HG03159 (cell line): ENCODE measurements around the gene IDNK.
"Not testable (repeated sequence)": the region's sequence is repeated elsewhere in the genome, so short reads cannot be mapped to it uniquely, and the experiment has no call there.

Experiments
- ATAC-seq: cut with Tn5 transposase; IDR thresholded peaks from one replicate; pipeline ENCODE4 v1.9.1; 2021; ENCODE audit warnings: mild to moderate bottlenecking, moderate library complexity; ENCODE audit not compliant: unreplicated experiment

IDNK gene

DNA sequence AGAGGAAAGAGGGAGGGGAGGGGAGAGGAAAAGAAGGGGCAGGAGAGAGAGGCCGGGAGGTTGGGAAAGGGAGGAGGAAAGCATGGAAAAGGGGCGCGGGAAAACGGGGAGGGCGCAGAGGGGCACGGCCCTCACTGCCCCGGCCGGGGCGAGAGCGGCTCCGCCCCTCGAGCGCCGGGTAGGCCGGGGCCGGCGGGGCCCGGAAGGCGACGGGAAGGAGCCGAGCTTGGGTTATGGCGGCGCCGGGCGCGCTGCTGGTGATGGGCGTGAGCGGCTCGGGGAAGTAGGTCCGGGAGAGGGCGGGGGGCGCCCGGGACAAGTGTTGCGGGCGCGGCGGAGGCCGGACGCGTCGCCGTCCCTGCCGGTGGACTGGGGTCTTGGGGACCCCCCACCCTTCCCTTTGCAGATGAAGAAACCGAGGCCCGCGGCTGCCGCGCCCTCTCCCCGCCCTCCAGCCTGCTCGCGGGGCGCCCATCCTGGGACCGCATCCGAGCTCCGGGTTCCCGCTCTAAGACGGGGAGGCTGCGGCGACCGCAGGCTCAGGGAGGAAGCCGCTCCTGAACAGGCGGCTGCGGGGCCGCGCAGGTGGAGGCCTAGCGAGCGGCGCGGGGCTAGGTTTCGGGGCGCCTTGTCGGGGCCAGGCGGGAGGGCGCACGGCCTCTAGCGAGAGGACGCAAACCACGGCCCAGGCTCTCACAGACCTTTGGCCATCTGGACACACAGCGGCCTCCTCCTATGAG, at the start of gene IDNK:
TSS of gene IDNK (plus strand) at position 205 of the 740 bp plus-strand sequence. CDS start at position 234, 29 bp downstream.
- ATAC-seq: peak; percentile 83

DNA sequence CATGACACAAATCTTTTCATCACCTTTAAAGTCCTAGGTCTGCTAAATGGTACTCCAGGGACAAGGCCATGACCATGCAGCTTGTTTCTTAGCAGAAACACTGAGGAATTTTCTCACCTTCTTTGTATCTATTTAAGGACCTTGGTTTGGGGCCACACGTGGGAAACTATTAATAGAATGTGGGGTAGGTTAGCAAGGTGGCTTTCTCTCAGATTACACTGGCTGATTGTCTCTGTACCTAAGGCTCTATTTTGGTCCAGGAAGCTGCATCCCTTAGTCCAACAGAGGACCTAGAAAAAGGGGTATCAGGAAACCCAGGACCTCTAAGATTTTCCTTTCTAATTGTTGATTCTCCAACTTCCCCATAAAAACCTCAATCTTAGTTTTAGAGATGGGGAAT, 48.5 kb upstream of the IDNK start:
- no peak for ATAC-seq

GRCh38 chr9:83582029-83582428, 40.9 kb upstream of the IDNK start:
- no peak for ATAC-seq

DNA sequence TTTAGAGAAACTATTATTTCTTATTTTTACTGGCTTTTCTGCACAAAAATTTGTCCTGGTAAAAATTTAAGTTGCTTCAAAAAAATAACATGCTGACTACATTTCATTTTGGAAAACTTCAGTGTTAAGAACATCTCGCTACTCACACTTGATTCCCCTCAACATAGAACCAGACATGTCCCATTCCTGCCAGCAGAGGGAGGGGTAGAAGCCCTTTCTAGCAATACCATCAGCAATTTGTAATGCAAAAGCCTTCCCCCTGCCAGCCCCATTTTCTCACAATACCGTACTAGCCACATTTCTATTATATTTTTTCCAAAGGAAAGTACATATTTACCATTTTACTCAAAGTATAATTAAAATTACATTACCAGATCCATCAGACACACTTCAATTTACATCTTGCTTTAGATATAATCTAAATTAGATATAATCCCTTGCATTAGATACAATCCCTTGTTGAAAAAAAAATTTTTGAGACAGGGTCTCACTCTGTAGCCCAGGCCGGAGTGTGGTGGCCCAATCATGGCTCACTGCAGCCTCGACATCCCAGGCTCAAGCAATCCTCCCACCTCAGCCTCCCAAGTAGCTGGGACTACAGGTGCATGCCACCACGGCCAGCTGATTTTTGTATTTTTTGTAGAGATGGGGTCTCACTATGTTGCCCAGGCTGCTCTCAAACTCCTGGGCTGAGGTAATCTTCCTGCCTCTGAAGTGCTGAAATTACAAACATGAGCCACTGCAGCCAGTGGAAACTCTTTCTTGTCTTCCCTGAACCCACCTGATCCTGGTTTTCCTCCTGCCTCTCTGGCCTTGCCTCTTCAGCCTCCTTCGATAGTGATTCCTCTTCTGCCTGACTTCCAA, 39.6 kb upstream of the IDNK start:
- peak; percentile 80 for ATAC-seq

DNA sequence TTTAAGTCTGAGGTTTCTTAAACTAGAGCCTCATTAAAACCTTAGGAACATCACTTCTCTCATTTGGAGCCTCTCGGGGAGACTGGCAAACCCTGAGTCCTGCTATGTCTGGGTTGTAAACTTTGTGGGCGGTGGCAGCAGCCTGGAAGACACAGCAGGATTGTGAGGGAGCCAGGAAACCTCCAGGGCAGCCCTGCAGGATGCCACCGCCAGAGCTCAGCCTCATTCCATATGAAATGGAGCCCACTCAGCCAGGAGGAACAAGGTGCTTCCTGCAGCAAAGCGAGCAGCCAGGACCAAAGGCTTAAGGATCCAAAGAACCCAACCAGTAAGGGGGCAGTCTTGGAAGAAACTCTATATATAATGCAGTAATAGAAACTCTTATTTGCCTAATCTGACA, 37.9 kb upstream of the IDNK start:
- no peak for ATAC-seq

GRCh38 chr9:83588256-83588655, 34.7 kb upstream of the IDNK start:
- ATAC-seq: no peak

GRCh38 chr9:83596899-83597504, 25.9 kb upstream of the IDNK start:
- ATAC-seq: no peak

DNA sequence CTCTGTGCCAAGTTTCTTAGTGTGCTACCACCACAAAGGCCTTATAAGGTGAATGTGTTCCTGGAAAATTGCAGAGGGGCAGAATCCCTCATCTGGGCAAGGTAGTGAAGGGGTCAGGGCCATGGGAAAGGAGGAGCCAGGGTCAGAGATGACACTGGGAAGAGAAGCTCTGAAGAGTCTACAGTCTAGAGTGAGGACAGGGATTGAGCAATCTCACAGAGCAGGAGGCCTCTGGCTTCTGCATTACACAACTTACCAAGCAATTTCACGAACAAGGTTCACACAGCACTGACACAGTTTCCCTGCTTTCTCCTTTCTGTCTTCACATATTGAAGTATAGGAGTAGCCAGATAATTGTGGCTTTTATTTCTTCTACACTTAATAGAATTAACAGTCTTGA, 24.5 kb upstream of the IDNK start:
- no peak for ATAC-seq

GRCh38 chr9:83599071-83599470, 23.9 kb upstream of the IDNK start:
- no peak for ATAC-seq

GRCh38 chr9:83601463-83601862, 21.5 kb upstream of the IDNK start:
- ATAC-seq: no peak

DNA sequence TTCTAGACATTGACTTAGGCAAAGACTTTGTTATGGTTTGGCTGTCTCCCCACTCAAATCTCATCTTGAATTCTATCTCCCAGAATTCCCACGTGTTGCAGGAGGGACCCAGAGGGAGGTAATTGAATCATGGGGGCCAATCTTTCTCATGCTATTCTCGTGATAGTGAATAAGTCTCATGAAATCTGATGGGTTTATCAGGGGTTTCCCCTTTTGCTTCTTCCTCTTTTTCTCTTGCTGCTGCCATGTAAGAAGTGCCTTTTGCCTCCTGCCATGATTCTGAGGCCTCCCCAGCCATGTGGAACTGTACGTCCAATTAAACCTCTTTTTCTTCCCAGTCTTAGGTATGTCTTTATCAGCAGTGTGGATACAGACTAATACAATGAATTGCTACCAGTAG, 15.3 kb upstream of the IDNK start:
- ATAC-seq: not testable (repeated sequence)

DNA sequence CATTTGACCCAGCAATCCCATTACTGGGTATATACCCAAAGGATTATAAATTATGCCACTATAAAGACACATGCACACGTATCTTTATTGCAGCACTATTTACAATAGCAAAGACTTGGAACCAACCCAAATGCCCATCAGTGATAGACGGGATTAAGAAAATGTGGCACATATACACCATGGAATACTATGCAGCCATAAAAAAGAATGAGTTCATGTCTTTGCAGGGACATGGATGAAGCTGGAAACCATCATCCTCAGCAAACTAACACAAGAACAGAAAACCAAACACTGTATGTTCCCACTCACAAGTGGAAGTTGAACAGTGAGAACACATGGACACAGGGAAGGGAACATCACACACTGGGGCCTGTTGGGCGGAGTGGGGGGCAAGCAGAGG, 9.6 kb upstream of the IDNK start:
- not testable (repeated sequence) for ATAC-seq

DNA sequence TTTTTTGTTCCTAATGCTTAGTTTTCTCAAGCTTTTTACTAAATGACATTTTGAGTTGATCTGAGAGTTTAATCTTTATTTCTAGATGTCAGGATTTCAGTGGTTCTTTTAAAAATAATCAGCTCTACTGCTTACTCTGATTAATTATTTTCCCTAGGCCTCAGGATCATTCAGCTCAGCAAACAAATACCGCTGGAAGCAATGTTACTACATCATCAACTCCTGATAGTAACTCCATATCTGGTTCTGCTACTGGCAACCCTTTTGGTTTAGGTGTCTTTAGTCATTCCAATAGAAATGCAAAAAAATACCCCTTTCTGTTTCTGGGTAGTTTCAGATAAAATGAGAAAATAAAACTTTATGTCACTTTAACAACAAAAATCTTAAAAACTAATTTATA, 5.6 kb upstream of the IDNK start:
- ATAC-seq: no peak

DNA sequence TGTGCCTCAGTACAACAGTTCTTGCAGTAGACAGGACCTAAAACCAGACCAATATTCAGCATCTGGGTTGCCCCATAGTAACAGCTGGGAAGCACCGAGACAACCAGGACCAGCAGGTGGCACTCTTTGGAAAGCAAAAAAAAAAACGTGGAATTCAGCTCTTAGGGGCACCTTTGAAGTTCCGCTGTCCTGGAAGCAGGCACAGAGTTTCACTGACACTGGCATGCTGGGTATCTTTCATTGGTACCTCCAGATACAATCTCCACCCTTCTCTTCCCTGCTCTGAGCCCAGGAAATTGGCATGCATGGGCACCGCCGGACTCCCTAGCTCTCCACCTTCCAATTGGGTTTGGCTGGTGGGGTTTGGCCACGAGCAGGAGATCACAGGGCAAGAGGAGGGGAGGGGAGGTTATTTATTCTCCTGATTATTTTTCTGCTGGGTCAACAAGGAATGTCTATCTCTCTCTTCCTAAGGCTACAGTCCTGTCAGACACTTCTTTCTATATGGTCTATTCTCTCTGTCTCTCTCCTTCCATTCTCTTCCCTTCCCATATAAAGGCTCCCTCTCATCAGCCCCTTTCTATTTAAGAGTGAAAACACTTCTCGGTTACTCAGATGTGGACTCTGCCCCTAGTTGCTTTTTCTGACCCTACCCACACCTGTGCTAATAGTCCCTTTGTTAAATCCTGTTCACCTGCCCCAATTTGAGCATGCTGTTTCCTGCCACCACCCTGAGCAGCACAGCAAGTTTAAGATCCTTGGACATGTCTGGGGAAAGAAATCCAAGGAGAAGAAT, 1.9 kb upstream of the IDNK start:
- no peak for ATAC-seq

DNA sequence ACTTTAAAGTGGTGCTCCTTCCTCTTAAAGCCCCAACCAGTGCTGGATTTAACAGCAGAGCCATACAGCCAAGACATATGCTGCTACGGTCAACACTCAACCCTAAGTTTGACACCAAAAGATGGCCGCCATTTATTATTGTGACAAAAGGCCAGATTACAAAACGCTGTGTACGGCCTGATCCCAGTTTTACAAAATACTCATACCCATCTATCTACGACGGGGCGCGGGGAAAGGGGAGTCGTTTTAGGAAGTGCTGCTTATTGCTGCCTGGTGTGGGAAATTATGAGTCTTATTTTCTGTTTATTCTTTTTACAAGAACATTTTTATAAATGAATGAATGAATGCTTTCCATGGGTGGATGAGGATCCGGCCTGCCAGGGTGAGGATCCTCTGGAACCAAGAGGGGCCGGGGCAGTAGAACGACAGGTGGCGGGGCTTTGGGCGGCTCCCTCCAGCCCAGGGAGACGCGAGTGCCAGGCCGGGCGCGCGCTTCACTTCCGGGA, 457 bp upstream of the IDNK start:
- peak; percentile 48 for ATAC-seq

- ATAC-seq: peak; percentile 10
Observed at GRCh38 chr9:83623679-83624076, 735 bp downstream of the IDNK start.

- no peak for ATAC-seq
Observed at GRCh38 chr9:83625178-83625577, 2.2 kb downstream of the IDNK start.

DNA sequence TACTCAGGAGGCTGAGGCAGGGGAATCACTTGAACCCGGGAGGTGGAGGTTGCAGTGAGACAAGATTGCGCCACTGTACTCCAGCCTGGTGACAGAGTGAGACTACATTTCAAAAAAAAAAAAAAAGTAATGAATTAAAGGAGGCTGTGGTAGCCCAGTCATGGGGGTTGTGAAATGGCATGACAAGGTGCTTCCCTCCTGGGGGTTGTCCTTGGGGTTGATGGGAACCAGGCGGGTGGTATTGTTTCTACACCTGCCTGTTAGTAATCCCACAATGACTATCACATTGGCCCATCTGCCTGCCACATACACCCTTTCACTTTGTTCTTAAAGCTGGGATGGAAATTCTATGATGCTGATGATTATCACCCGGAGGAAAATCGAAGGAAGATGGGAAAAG, 5.6 kb downstream of the IDNK start:
- no peak for ATAC-seq

DNA sequence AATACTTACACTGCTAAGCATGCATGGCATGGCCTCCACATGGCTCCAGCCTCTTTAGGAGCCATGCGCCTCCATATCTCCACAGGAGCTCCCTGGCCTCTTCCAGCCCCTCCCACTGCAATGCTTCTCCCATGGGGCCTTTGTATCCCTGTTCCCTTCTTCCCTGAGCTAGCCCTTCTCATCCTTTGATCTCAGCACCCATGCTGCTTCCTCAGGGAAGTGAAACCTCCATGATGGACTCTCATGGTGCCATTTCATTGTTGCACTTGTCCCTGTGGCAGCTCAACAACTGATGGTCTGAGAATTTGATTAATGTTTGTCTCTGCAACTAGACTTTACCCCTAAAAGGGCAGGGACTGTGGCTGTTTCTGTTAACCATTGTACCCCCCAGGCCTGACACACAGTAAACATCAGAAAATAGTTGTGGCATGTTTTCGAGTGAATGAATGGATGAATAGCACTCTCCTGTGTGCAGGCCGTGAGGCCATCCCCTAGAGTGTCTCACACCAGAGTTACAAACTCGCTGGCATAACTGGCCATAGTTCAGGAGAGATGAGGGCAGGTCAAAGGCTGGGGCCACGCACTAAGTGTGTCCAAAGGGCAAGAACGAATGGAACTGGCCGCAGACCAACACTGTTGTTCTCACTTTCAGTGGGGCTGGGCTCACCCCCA, 6.6 kb downstream of the IDNK start:
- no peak for ATAC-seq

DNA sequence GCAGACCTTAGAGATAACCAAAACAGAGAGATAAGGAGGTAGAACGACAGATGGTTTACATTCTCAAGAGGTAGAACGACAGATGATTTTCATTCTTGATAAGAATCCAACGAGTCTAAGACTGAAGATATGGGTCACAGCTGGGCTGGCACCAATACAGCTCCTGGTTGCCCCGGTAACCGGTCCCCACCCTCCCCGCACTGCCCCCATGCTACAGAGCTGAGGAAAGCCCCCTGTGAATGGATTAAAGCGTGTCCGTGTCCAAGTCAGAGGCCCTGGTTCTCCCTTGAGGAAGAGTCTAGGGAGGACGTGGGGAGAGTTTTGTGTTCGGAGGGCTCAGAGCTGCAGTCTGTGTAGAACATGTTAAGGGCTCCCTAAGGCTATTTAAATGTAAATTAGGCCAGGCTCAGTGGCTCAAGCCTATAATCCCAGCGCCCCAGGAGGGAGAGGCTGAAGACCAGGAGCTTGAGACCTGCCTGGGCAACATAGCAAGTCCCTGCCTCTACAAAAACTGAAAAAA, 8.1 kb downstream of the IDNK start:
- no peak for ATAC-seq
